Measurements from ENCODE around the gene LORICRIN.

The LORICRIN gene

GRCh38 chr1:153251087-153251486, 8.4 kb upstream of the LORICRIN start:
- no peak for DNase-seq

- DNase-seq, result no peak
Observed at GRCh38 chr1:153251562-153251961, 7.9 kb upstream of the LORICRIN start.

- no peak for DNase-seq
Observed at GRCh38 chr1:153251988-153252387, 7.5 kb upstream of the LORICRIN start.

- DNase-seq, result no peak
Observed at GRCh38 chr1:153253076-153253475, 6.4 kb upstream of the LORICRIN start.

GRCh38 chr1:153253693-153254092, 5.8 kb upstream of the LORICRIN start:
- DNase-seq, result no peak

- no peak for DNase-seq
Observed at GRCh38 chr1:153260585-153261280, 1.2 kb downstream of the LORICRIN start.

GRCh38 chr1:153261281-153262069, 2.0 kb downstream of the LORICRIN start:
- DNase-seq, result no peak

GRCh38 chr1:153262070-153262366, 2.5 kb downstream of the LORICRIN start:
- no peak for DNase-seq

GRCh38 chr1:153262462-153263157, 3.1 kb downstream of the LORICRIN start:
- DNase-seq, result no peak

GRCh38 chr1:153265457-153265856, 6.0 kb downstream of the LORICRIN start:
- DNase-seq, result no peak

- no peak for DNase-seq
Observed at GRCh38 chr1:153271711-153272110, 12.2 kb downstream of the LORICRIN start.

GRCh38 chr1:153272186-153272585, 12.7 kb downstream of the LORICRIN start:
- DNase-seq, result no peak

- DNase-seq, result no peak
Observed at GRCh38 chr1:153277852-153278251, 18.4 kb downstream of the LORICRIN start.

- DNase-seq, result no peak
Observed at GRCh38 chr1:153288634-153289275, 29.3 kb downstream of the LORICRIN start.

GRCh38 chr1:153291514-153291913, 32.0 kb downstream of the LORICRIN start:
- DNase-seq, result no peak

- DNase-seq, result no peak
Observed at GRCh38 chr1:153292185-153292584, 32.7 kb downstream of the LORICRIN start.

GRCh38 chr1:153292740-153293479, 33.4 kb downstream of the LORICRIN start:
- no peak for DNase-seq

GRCh38 chr1:153293480-153293775, 33.9 kb downstream of the LORICRIN start:
- no peak for DNase-seq

- DNase-seq, result no peak
Observed at GRCh38 chr1:153293851-153294250, 34.4 kb downstream of the LORICRIN start.

- no peak for DNase-seq
Observed at GRCh38 chr1:153302308-153302707, 42.8 kb downstream of the LORICRIN start.

GRCh38 chr1:153305682-153306081, 46.2 kb downstream of the LORICRIN start:
- DNase-seq, result no peak

GRCh38 chr1:153306303-153307220, 47.1 kb downstream of the LORICRIN start:
- DNase-seq, result no peak
